ENCODE data around the gene ALG14.

ALG14 gene, protein sequence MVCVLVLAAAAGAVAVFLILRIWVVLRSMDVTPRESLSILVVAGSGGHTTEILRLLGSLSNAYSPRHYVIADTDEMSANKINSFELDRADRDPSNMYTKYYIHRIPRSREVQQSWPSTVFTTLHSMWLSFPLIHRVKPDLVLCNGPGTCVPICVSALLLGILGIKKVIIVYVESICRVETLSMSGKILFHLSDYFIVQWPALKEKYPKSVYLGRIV

DNA sequence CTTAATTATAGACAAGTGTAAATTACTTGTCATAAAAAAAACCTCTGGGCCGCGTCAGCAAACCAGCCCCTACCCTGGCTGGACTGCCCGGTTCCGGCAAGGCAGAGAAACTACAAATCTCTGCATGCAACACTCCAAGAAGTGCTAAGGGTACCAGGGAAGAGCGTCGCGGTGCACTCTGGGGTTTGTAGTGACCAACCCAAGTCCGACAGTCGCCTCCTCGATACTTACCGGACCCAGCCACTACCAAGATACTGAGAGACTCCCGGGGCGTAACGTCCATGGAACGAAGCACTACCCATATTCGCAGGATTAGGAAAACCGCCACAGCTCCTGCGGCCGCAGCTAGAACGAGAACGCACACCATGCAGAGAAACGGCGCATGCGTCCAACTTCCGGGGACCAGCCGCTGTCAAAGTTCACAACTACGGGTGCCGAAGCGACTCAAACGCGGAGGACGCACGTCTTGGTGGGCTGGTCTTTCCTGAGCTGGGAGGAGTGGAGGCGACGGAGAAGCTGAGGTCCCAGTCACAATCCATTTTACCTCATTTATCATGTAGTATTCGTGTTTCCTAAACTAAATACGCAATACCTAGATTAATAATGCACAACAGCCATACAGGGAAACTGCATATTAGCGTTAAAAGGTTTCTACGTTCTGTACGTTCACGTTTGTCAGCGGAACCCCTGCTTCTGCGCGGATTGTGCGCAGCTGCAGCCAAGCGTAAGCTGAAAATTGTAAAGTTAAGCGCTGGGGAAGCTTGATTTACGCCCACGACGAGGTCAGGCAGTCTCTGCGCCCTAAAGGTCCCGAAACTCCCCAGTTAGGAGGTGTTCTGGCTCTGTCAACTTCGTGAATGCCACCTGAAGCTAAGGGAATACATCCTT is at the start of gene ALG14:
Gene ALG14, minus strand, starts transcription at position 420 of the 888 bp plus-strand sequence. Its CDS starts 53 bp downstream, at position 367.
- peak; percentile 92 for DNase-seq (ENCODE audit: low read depth)
- H3K4me3 ChIP-seq (ENCODE audit: low read depth, low read length): peak within 1 kb of the TSS; percentile 85
- TF ChIP-seq CTCF (IDR thresholded peaks at IDR 0.05; ENCODE audit: control insufficient read depth, extremely low read depth, insufficient read depth): no peak

GRCh38 chr1:95122151-95122697 is 49.5 kb upstream of the ALG14 start:
- no peak overlapping the region for H3K4me3 ChIP-seq (ENCODE audit: low read depth, low read length)
- TF ChIP-seq CTCF (IDR thresholded peaks at IDR 0.05; ENCODE audit: control insufficient read depth, extremely low read depth, insufficient read depth): no peak
- DNase-seq (ENCODE audit: low read depth): no peak

- H3K4me3 ChIP-seq (ENCODE audit: low read depth, low read length): no peak overlapping the region
- DNase-seq (ENCODE audit: low read depth): no peak
Observed at GRCh38 chr1:95119273-95119672, 46.5 kb upstream of the ALG14 start.

GRCh38 chr1:95118710-95119109 is 46.0 kb upstream of the ALG14 start:
- TF ChIP-seq CTCF (IDR thresholded peaks at IDR 0.05; ENCODE audit: control insufficient read depth, extremely low read depth, insufficient read depth): no peak
- no peak for DNase-seq (ENCODE audit: low read depth)
- no peak overlapping the region for H3K4me3 ChIP-seq (ENCODE audit: low read depth, low read length)

More at GRCh38 chr1:95119273-95119672, 46.5 kb upstream of the ALG14 start:
- TF ChIP-seq CTCF (IDR thresholded peaks at IDR 0.05; ENCODE audit: control insufficient read depth, extremely low read depth, insufficient read depth): no peak

- no peak for TF ChIP-seq CTCF (IDR thresholded peaks at IDR 0.05; ENCODE audit: control insufficient read depth, extremely low read depth, insufficient read depth)
- no peak for DNase-seq (ENCODE audit: low read depth)
- H3K4me3 ChIP-seq (ENCODE audit: low read depth, low read length): peak overlapping the region; percentile 71
Observed at GRCh38 chr1:95118067-95118499, 45.3 kb upstream of the ALG14 start.

GRCh38 chr1:95117207-95118066 is 44.7 kb upstream of the ALG14 start, which contains the start of gene TLCD4:
Gene TLCD4, plus strand, starts transcription at chr1:95117355. Its CDS starts 26,547 bp downstream, at chr1:95143902.
- H3K4me3 ChIP-seq (ENCODE audit: low read depth, low read length): peak within 1 kb of the TSS; percentile 71
- peak; percentile 23 for DNase-seq (ENCODE audit: low read depth)
- TF ChIP-seq CTCF (IDR thresholded peaks at IDR 0.05; ENCODE audit: control insufficient read depth, extremely low read depth, insufficient read depth): no peak

Data from LNCaP clone FGC (cell line).